Nephron (organoid): ENCODE data around the gene CPED1.

Experiments
- H3K27ac Mint-ChIP-seq, 3 experiments: 2 replicates each; pipeline ENCODE4 v1.8.0; 2020; ENCODE audit warnings: mixed read lengths in 3 of 3, mild to moderate bottlenecking in 2 of 3, moderate library complexity in 1 of 3
- H3K27me3 Mint-ChIP-seq: 2 replicates; pipeline ENCODE4 v1.8.0; 2021; ENCODE audit warnings: low read depth, mild to moderate bottlenecking, moderate library complexity, mixed read lengths
- H3K36me3 Mint-ChIP-seq: 2 replicates; pipeline ENCODE4 v1.8.0; 2020; ENCODE audit warnings: low read depth, mixed read lengths
- H3K4me1 Mint-ChIP-seq: 2 replicates; pipeline ENCODE4 v1.8.0; 2020; ENCODE audit warnings: mixed read lengths
- H3K4me3 Mint-ChIP-seq, 3 experiments: 2 replicates each; pipeline ENCODE4 v1.8.0; 2020; ENCODE audit warnings: mild to moderate bottlenecking in 3 of 3, mixed read lengths in 3 of 3, moderate library complexity in 2 of 3
- H3K9me3 Mint-ChIP-seq: 2 replicates; pipeline ENCODE4 v1.8.0; 2020; ENCODE audit warnings: mixed read lengths
- TF ChIP-seq, protein P1 (sequence below), 3 experiments: fragments of 200-600 bp; sonication (generic); IDR thresholded peaks; one replicate each; pipeline ENCODE4 v1.5.0; 2021; ENCODE audit warnings: antibody characterized with exemption in 3 of 3; ENCODE audit not compliant: unreplicated experiment in 3 of 3

The CPED1 gene

DNA sequence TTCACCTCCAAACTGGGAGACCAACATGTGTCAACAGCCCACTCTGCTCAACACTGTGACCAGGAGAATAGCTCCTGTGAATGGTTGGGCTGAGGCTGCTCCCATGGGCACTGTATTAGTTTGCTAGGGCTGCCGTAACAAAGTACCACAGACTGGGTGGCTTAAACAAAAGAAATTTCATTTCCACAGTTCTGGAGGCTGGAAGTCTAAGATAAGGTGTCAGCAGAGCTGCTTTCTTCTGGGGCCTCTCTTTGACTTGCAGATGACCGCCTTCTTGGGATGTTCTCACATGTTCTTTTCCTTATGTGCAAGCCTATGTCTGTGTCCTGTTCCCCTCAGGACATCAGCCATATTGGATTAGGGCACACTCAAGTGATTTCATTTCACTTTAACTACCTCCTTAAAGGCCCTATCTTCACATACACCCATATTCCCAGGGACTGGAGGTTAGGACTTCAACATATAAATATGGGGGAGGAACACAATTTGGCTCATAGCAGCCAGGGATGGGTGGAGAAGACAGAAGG lies 90.3 kb downstream of the CPED1 start:
- TF ChIP-seq, protein P1, sequence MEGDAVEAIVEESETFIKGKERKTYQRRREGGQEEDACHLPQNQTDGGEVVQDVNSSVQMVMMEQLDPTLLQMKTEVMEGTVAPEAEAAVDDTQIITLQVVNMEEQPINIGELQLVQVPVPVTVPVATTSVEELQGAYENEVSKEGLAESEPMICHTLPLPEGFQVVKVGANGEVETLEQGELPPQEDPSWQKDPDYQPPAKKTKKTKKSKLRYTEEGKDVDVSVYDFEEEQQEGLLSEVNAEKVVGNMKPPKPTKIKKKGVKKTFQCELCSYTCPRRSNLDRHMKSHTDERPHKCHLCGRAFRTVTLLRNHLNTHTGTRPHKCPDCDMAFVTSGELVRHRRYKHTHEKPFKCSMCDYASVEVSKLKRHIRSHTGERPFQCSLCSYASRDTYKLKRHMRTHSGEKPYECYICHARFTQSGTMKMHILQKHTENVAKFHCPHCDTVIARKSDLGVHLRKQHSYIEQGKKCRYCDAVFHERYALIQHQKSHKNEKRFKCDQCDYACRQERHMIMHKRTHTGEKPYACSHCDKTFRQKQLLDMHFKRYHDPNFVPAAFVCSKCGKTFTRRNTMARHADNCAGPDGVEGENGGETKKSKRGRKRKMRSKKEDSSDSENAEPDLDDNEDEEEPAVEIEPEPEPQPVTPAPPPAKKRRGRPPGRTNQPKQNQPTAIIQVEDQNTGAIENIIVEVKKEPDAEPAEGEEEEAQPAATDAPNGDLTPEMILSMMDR (IDR thresholded peaks at IDR 0.05; ENCODE audit: unreplicated experiment in 3 of 3): no peak
- Mint-ChIP-seq H3K27me3 (no peaks in the 10 kb centered on the region), H3K27ac (peak overlapping the region in 1 of 3 experiments; percentile 18), H3K36me3 (peaks cover 2% of the 10 kb centered on the region), H3K9me3 (no peaks in the 10 kb centered on the region), H3K4me3 (no peak overlapping the region), H3K4me1 (peaks cover 15% of the 10 kb centered on the region)

DNA sequence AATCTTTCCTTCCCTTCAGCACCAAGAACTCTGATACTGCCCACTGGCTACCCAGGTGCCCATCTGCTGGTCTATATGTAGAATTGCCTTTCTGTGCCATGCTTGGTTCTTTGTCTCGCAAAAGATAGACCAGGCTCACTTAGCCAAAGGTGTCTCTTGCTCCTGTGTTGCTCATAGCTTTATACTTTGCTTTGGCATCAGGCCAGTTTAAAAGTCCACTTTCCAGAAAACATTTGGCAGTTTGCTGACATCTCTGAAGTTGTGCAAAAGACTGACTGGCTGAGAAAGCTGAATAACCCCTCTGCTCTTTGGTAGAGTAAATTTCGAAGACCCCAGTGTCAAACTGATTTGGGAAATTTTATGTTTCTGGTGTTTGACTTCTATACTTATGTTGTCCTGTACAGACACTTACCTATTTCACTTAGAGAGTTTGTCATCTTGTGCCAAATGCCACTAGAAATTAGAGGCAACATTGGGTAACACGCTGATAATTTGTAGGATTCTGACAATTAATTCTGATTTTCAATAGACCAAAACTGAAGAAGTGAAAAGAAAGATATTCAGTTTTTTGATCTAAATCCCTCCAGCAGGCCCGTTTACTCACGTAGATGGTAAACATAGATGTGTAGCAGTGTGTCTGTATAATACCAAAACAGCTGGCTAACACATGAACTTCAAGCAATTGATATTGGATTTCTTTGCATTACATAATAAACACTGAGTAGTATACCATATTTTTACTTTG lies 91.1 kb downstream of the CPED1 start:
- H3K4me1 Mint-ChIP-seq: peaks cover 19% of the 10 kb centered on the region
- TF ChIP-seq, protein P1 (IDR thresholded peaks at IDR 0.05; ENCODE audit: unreplicated experiment in 3 of 3): peak in 2 of 3 experiments; percentile 10 to 12
- H3K27me3 Mint-ChIP-seq: no peaks in the 10 kb centered on the region
- H3K9me3 Mint-ChIP-seq: no peaks in the 10 kb centered on the region
- no peaks in the 10 kb centered on the region for H3K36me3 Mint-ChIP-seq
- peak overlapping the region in 1 of 3 experiments; percentile 18 for H3K27ac Mint-ChIP-seq
- H3K4me3 Mint-ChIP-seq: no peak overlapping the region

GRCh38 chr7:121080257-121080912 lies 91.9 kb downstream of the CPED1 start:
- Mint-ChIP-seq H3K27me3 (no peaks in the 10 kb centered on the region), H3K27ac (no peak overlapping the region), H3K36me3 (no peaks in the 10 kb centered on the region), H3K4me1 (peaks cover 26% of the 10 kb centered on the region), H3K9me3 (no peaks in the 10 kb centered on the region), H3K4me3 (no peak overlapping the region)
- TF ChIP-seq, protein P1 (IDR thresholded peaks at IDR 0.05; ENCODE audit: unreplicated experiment in 3 of 3): no peak

- TF ChIP-seq, protein P1 (IDR thresholded peaks at IDR 0.05; ENCODE audit: unreplicated experiment in 3 of 3): no peak
- Mint-ChIP-seq H3K9me3 (no peaks in the 10 kb centered on the region), H3K27ac (no peak overlapping the region), H3K4me1 (peaks cover 32% of the 10 kb centered on the region), H3K27me3 (no peaks in the 10 kb centered on the region), H3K36me3 (no peaks in the 10 kb centered on the region), H3K4me3 (no peak overlapping the region)
Measured at GRCh38 chr7:121080913-121081326, 92.4 kb downstream of the CPED1 start.

GRCh38 chr7:121081327-121081936 lies 92.9 kb downstream of the CPED1 start:
- H3K4me1 Mint-ChIP-seq: peaks cover 36% of the 10 kb centered on the region
- no peak overlapping the region for H3K27ac Mint-ChIP-seq
- TF ChIP-seq, protein P1 (IDR thresholded peaks at IDR 0.05; ENCODE audit: unreplicated experiment in 3 of 3): peak; percentile 56 to 75 (median 74)
- no peaks in the 10 kb centered on the region for H3K9me3 Mint-ChIP-seq
- no peaks in the 10 kb centered on the region for H3K36me3 Mint-ChIP-seq
- no peak overlapping the region for H3K4me3 Mint-ChIP-seq
- no peaks in the 10 kb centered on the region for H3K27me3 Mint-ChIP-seq
